ENCODE measurements around the gene TSPAN15.

DNA sequence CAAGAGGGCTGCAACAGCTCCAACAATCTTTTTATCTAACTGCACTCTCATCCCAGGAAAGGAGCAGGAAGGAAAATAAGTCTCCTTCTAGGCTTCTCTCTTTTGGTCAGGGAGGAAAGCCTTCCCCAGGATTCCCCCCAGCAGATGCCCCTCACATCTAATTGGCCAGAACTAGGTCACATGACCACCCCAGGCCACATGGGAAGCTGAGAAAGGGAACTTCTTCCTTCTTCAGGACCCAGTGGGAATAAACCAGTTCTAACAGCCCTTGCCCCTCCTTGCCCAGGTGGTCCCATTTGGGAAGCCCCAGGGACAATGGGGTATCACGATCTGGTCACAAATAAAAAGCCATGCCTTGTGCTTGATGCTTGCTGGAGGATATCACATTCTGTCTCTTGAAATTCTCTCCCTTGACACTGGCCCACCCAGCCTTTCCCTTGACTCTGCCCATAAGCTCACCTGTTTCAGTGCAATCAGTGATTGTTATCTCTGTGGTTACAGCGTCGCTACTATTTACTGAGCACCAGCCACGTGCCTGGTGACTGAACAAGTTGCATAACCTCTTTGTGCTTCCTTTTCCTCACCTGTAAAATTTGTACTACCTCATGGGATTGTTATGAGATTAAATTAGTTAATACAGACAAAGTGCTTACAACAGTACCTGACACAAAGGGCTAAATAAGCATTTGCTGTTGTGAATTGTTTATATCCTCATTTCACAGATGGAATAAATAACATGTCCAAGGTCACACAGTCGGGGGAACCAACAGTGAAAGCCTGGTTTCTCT lies 25.6 kb upstream of the TSPAN15 start:
- TF ChIP-seq, protein P1, sequence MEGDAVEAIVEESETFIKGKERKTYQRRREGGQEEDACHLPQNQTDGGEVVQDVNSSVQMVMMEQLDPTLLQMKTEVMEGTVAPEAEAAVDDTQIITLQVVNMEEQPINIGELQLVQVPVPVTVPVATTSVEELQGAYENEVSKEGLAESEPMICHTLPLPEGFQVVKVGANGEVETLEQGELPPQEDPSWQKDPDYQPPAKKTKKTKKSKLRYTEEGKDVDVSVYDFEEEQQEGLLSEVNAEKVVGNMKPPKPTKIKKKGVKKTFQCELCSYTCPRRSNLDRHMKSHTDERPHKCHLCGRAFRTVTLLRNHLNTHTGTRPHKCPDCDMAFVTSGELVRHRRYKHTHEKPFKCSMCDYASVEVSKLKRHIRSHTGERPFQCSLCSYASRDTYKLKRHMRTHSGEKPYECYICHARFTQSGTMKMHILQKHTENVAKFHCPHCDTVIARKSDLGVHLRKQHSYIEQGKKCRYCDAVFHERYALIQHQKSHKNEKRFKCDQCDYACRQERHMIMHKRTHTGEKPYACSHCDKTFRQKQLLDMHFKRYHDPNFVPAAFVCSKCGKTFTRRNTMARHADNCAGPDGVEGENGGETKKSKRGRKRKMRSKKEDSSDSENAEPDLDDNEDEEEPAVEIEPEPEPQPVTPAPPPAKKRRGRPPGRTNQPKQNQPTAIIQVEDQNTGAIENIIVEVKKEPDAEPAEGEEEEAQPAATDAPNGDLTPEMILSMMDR (conservative IDR thresholded peaks at IDR 0.05; ENCODE audit: low read length) = no peak
- TF ChIP-seq EZH2phosphoT487 (IDR thresholded peaks at IDR 0.05; ENCODE audit: borderline replicate concordance) = no peak
